COR-L47 (cell line): ENCODE data around the gene PDHX.
"Not testable (repeated sequence)": the region's sequence is repeated elsewhere in the genome, so short reads cannot be mapped to it uniquely, and the experiment has no call there.

ENCODE experiments used
- DNase-seq: peaks from one replicate; lab custom pipeline; 2025; lab: John Stamatoyannopoulos, UW

The PDHX gene

DNA sequence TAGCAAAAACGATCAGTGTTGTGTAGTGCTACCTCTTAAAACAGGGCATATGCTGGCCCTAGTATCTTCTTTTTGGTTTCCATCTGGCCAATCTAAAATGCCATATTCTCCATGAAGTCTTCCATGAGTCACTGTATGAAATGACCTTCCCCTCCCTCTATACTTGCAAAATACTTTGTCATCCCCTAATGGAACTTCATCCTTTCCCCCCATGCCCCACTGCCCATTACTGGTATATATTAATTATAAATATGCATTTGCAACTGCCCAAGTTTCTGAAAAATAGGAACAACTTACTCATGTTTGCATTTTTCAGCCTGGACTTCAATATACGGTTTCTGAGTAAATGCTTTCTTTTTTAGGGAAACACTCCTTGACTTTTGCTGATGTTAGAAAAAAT, 4.7 kb upstream of the PDHX start:
- DNase-seq = no peak

- DNase-seq = not testable (repeated sequence)
Observed at GRCh38 chr11:34913556-34913955, 2.9 kb upstream of the PDHX start.

DNA sequence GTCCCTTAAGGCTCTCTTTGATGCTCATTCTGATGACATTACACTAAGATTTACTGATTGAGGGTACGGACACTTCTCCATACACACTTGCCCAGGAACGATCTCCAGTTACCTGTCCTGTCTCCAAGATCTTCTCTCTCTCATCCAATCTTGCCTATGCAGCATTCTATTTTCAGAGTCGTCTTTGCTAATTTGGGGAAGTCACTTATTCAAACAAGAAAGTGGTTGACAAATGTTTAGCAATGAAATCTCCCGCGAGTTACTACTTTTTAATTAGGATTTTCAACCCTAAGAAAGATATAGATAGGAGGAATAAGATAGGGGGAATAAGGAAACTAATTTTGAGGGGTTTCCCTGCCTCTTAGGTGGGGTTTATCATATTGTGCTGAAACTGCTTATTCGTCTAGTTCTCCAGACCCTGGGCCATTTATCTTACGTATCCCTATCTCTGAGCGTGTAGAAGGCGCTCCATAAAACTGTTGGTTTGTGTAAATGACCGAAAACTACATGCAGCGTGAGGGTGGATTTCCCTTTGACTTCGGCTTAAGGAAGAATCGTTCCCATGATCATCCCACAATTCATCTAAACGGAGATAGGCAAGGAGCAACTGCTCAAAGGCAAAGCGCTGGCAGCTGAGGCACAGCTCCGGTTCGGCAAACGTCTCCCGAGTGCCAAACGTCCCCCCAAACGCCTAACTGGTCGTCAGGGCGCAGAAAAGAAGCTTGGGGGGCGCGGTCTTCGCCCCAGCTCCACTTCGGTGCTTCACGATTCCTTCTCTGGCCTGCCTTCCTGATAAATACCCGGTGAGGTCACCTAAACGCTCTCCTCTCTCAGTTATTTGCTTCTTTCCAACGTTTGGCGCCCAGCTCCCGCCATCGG, 1.0 kb upstream of the PDHX start:
- DNase-seq = peak; percentile 37

GRCh38 chr11:34916843-34917770, 689 bp downstream of the PDHX start:
- no peak for DNase-seq

DNA sequence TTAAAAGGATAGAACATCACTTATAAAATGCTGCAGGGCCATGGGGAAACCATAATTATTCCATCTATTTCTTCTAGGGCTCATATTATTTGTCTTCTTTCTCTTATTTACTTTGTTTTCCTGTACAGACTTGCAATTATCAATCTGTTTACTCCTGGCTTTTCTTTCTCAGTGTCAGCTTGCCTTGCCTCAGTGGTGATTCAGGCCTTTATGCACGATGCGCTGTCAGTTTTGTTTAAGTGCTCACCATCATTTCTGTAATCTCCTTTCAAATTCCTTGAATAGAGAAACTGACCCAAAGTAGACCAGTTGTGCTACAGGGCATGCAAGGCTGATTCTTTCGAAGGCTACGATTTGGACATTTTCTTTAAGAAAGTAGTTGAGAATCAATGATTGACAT, 4.7 kb downstream of the PDHX start:
- no peak for DNase-seq

DNA sequence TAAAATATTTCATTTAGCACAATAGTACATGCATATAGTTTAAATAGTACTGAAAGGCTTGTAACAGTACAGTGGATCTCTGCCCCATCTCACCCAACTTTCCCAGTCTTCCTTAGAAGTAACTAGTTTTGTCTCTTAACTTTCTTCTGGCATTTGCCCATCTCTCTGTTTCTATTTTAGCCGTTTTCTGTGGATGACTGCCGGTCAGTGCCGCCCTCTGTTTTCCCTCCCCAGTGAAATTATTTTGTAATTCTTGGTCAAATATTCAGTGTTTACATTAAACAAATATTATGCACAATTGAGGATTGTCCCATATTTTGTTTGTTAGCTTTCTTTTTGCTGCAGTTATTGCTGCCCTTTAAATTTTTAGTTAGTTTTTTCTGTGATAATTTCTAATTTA, 8.3 kb downstream of the PDHX start:
- no peak for DNase-seq

DNA sequence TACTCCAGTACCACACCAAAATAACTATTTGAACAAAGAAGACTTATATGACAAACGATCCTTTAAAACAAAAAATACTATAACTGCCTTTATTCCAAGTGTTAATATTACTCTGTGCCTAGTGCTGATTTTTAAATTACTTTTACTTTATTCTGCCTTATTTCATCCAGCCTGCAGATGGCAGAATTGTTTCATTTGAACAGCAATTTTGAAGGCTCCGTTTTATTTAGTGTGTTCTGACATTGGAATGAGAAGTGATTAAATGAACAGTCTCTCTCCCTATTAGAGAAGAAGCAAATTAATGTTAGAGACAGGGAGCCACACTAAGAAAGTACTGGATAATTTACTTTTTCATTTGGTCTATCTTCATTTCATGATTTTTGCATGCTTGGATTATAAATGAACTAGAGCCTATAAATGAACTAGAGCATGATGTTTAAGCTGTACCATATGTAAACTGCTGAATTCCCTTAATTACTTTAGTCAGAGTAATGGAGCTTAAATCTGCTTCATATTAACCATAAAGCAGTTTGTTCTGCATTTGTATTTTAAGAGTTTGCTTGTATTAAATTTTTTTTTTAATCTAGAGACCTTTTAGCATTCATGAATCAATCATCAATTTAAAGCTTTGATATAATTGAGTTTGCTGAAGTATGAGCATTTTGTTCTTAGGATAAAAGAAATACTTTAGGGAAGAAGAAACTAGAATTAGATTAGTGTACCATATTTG, 9.8 kb downstream of the PDHX start:
- peak; percentile 42 for DNase-seq

DNA sequence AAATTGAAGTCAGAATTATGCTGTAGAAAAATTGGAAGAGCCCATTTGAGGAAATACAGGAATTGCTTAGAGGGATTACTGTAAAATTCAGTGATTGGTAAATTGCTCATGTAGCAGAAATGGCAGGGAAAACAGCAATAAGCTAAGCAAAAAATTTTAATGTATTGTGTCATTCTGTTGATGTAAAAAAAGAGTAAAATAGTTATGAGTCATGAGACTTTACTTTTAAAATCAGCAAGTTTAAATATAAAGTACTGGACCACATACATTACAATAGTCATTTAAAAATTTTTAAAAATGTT, 10.4 kb downstream of the PDHX start:
- DNase-seq = no peak

DNA sequence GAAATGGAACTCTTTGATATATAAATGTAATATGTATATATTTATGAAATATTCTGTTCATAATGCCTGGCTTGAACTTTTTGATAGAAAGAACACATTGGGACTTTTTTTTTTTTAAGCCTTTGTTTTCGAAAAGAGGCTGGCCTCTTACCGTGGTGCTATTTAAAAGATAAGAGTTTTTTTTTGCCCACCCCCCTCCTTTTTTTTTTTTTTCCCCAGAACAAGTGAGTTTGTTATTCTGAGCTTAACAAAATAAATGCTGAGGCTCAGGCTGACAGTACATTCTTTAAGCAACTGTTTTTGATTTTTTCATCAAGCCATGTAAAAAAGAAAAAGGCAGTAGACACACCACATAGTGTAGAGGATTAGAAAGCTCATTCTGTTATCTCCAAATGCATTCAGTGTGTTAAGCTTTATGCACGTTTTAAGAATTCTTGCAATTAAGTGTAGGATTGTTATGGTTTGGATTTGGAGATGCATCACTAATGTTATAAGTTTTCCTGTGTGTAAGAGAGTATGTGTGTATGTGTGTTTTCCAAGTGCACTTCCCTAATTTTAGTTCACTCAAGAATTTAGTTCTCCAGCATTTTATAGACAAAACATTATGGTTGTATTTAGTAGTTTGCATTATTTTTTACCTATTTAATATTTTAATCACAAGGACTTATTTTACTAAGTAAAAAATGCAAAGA, 12.0 kb downstream of the PDHX start:
- no peak for DNase-seq

GRCh38 chr11:34928960-34929680, 12.7 kb downstream of the PDHX start:
- no peak for DNase-seq

DNA sequence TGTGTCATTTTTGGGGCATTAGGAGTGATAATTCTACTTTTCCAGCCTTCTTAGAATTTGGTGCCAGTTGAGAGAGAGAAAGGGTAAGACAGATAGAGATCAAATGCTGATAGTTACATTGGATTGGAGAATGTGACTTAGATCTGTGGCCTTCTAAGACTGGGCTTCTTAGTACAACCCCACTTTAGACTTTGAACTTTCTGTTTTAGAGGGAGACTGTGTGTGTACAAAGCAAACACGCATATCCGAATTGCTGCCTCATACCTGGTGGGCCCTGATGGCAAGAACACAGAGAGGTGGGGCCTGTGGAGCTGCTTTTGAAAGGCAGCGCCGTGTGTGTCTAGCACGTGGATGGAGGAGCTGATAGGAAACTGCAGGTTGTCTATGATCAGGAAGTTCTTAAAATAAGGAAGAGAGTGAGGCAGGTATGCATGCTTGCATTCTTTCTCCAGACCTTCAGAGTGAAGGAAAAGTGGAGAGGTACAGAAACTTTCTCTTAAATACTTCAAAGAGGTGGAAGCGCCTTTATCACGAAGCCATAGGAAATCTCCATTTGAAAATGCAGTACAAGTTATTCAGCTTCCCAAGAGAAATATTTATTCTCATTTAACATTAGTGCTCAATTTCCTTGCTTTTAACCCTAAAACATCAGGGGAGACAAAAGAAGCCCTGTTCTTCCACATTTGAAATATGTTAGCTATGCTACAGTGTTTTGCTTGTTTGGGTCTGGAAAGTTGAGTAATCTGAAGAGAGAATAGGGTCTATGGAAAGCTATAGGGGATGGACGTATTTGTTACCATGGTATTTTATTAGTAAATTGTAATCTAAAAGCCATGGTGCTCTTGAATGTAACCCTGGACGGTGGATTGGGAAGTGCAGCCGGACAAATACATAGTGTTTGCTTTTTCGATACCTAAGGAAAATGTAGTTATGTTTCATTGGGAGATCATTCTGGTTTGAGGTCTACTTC, 13.7 kb downstream of the PDHX start:
- no peak for DNase-seq

- no peak for DNase-seq
Observed at GRCh38 chr11:34936945-34937629, 20.7 kb downstream of the PDHX start.

GRCh38 chr11:34938611-34939010, 22.2 kb downstream of the PDHX start:
- DNase-seq = peak; percentile 35

DNA sequence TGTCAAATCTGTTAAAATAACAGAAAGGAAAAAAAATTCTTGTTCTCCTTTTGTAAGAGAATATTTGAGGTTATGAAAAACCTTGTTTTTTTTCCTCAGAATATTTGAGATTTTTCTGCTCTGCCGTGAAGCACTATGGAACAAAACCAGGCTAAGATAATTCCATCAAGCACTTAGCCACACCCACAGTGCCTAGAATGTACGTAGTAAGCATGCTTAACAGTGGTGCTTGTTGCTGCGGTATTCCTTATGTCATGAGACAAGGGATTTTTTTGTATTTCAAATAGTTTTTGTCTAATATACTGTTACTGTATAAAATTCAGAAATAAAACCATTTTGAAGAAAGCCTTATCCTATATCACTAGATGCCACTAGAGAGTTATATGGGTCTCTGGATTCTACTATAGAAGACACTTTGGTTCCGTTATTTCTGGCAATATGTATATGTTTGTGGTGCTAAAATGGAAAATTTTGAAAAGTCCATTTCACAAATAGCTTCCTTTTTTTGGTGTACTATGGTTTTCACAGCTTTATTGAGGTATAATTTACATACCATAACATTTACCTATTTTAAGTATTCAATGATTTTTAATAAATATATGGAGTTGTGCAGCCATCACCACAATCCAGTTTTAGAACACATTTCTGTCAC, 23.7 kb downstream of the PDHX start:
- DNase-seq = no peak

GRCh38 chr11:34941688-34942087, 25.3 kb downstream of the PDHX start:
- DNase-seq = no peak

GRCh38 chr11:34944692-34945091, 28.3 kb downstream of the PDHX start:
- DNase-seq = no peak

DNA sequence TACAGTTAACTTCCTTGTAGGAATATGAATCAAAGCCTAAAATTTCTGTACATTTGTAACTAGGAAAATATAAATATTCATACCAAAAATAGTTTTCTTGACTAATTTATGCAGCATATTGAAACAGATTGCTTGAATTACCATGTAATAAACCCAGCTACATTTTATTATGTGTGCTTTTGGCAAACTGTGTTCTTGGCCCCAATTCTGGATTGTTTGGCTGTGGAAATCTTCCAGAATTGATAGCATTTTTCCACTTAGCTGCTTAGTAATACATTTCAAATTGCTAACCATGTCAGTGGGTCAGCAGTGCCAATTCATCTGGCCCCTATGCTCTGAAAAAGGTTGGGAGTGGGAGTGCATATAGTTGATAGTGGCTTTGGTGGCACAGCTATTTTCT, 32.3 kb downstream of the PDHX start:
- DNase-seq = no peak

- DNase-seq = no peak
Observed at GRCh38 chr11:34953955-34954354, 37.5 kb downstream of the PDHX start.

GRCh38 chr11:34957206-34957605, 40.8 kb downstream of the PDHX start:
- DNase-seq = no peak
